HG03442 (cell line): ENCODE results near the gene RBM33.
"Not testable (repeated sequence)": the region's sequence is repeated elsewhere in the genome, so short reads cannot be mapped to it uniquely, and the experiment has no call there.

Source experiments
- ATAC-seq: cut with Tn5 transposase; IDR thresholded peaks from one replicate; pipeline ENCODE4 v1.9.1; 2021; ENCODE audit warnings: mild to moderate bottlenecking, moderate library complexity; ENCODE audit not compliant: unreplicated experiment

Gene RBM33

GRCh38 chr7:155688237-155688636 lies 43.8 kb downstream of the RBM33 start:
- ATAC-seq = not testable (repeated sequence)

- not testable (repeated sequence) for ATAC-seq
Observed at GRCh38 chr7:155690655-155691054, 46.2 kb downstream of the RBM33 start.

DNA sequence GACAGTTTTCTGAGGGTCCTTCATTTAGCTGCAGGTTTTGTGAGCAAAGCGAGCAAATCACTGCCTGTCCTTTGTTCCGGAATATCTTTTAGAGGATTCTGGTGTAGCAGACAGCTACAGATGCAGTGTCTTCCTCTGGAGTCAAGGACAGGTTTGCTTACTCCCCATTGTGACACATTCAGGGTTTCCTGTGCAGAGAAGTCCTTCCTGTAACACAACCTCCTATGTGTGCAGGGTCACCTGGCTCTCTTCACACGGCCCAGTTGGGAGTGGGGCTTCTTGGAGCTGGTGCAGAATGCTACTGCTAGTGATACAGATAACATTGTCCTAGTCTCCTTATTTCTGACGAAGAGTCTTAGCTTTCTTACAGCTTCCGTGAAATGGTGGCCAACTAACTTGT lies 47.9 kb downstream of the RBM33 start:
- no peak for ATAC-seq

DNA sequence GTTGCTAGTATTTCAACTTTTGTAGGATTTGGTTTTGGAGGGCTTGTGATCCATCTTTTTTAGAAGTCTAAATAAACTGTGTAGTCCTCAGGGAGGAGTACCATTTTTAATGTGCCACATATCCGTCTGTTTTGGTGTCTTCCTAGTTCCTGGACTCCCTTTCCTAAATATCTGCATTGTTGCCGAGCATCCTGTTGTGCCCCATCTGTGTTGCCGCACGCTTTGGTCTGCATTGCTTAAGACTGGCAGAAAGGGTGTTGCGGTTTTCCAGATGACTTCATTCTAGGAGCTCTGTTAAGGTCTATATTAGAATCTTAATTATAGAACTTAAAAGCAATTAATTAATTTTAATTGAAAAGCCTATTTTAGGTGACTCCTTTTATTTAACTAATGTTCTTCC lies 49.4 kb downstream of the RBM33 start:
- no peak for ATAC-seq

DNA sequence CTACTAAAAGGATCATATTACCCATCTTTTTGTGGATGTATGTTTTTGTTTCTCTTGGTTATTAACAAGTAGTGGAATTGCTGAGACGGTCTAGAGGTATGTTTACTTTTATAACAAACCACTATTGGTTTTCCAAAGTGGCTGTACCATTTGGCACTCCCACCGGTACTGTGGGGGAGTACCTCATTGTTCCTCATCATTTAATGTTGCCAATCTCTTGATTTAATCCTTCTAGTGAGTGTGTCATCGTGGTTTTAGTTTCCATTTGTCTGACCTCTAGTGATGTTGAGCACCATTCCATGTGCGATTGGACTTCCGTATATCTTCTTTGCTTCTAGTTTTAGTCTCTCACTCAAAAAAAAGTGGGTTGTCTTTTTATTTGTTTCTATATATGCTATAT lies 50.4 kb downstream of the RBM33 start:
- ATAC-seq = no peak

GRCh38 chr7:155696747-155697146 lies 52.3 kb downstream of the RBM33 start:
- no peak for ATAC-seq

DNA sequence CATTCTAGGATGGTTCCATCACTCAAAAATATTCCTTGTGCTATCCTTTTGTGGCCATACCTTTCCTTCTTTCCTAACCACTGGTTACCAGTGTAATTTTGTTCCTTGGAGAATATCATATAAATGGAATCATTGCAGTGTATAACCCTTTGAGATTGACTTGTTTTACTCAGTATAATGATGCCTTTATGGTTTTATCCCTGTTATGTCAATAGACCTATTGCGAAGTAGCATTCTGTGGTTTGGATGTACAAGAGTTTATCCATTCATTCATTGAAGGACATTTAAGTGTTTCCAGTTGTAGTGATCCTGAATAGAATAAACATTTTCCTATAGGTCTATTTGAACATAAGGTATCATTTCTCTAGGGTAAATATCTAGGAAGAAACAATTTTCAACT lies 54.2 kb downstream of the RBM33 start:
- ATAC-seq = no peak

GRCh38 chr7:155699180-155699579 lies 54.7 kb downstream of the RBM33 start:
- ATAC-seq = no peak

- no peak for ATAC-seq
Observed at GRCh38 chr7:155700847-155701246, 56.4 kb downstream of the RBM33 start.

GRCh38 chr7:155701972-155702544 lies 57.6 kb downstream of the RBM33 start:
- no peak for ATAC-seq

DNA sequence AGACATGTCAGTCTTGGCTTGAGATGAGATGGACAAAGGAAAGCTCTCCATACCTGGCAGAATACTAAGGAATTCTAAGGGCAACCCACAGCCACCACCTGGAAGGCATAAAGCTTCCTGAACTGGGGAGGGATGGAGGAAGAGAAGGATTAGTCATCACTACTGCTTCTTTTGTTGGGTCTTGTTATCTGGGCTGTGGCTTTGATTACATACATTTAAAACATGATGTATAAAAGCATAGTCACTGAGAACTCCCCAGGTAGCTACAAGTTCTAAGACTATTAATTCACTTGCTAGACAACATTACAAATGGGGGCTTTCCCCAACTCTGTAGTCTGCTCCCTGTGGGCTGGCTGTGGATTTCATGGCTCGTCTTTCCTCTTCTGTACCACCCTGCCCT lies 58.2 kb downstream of the RBM33 start:
- ATAC-seq = no peak

GRCh38 chr7:155705623-155706360 lies 61.3 kb downstream of the RBM33 start:
- ATAC-seq = no peak

- no peak for ATAC-seq
Observed at GRCh38 chr7:155706376-155706775, 61.9 kb downstream of the RBM33 start.

GRCh38 chr7:155709453-155709852 lies 65.0 kb downstream of the RBM33 start:
- ATAC-seq = no peak

GRCh38 chr7:155710031-155710430 lies 65.6 kb downstream of the RBM33 start:
- no peak for ATAC-seq

GRCh38 chr7:155710530-155710929 lies 66.1 kb downstream of the RBM33 start:
- peak; percentile 63 for ATAC-seq

GRCh38 chr7:155711081-155711480 lies 66.6 kb downstream of the RBM33 start:
- no peak for ATAC-seq

- ATAC-seq = no peak
Observed at GRCh38 chr7:155713384-155713783, 68.9 kb downstream of the RBM33 start.

DNA sequence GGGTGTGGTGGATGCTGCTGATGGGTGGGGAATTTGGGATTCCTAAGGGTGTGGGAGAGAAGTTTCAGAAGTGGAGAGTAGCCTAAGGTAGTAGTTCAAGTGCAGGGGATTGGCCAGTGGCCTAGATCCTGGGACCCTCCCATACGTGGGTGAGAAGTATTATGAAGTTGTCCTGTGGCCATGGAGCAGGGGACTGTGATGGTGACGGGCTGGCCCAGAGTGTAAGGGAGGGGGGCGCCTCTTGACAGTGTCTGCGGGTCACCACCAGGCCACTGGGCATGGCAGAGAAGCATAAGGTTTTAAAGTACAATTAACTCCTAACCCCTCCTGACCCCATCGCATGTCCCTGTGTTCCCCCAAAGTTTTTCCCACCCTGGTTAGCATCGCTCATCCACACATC lies 70.2 kb downstream of the RBM33 start:
- ATAC-seq = no peak

GRCh38 chr7:155715111-155715805 lies 70.8 kb downstream of the RBM33 start:
- ATAC-seq = no peak

DNA sequence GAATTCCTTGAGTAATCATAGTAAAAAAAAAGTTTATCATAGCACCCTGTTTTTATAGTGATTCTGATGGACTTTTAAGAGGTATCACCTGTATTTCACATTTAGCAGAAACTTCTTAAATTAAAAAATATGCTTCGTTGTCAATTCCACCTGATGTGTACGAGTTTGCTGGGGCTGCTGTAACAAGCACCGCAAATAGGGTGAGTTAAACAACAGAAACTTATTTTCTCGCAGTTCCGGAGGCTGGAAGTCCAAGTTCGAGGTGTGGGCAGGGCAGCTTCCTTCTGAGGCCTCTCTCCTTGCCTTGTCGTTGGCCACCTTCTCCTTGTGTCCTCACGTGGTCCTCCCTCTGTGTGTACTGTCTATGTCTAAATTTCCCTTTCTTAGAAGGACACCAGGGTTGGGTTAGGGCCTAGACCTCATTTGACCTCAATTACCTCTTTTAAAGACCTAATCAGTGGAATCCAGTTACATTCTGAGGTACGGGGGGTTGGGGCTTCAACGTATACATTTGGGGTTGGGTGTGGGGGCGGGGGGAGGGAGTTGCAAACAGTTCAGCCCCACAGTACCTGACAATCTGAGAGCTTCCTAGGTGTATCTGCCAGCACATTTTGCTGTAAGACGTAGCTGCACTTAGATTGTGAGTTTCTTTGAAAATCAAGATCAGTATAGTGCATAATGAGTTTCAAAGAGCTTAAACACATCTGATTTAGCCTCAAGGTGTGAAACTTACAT lies 72.7 kb downstream of the RBM33 start:
- no peak for ATAC-seq

DNA sequence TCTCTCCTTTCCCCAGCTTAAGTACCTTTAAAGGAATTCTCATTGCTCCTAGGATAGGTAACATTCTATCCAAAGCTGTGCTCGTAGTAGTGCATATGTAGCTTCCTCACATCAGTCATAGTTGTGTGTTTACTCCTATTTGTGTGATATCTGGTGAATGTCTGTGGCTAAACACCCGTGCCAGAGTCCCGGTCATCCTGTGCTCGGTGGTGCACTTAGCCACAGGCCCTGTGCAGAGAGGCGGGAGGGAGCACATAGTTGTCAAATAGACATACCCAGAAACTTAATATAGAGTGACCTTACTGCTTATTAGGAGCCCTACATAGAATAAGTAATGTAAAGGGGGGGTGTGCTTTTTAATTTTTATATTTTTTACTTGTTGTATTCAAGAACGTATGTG lies 76.6 kb downstream of the RBM33 start:
- no peak for ATAC-seq
